GM10266 (cell line): Measurements from ENCODE around the gene WDPCP.

Source experiments
- DNase-seq: peaks from one replicate; pipeline ENCODE4 v3.0.0; 2012; ENCODE audit errors: extremely low spot score
- TF ChIP-seq, protein P1 (sequence below): IDR thresholded peaks from 2 replicates; pipeline ENCODE4 v1.5.1; 2012; ENCODE audit warnings: mild to moderate bottlenecking, low read depth; ENCODE audit not compliant: control insufficient read depth, insufficient read depth; ENCODE audit errors: missing control alignments

WDPCP gene

GRCh38 chr2:63347361-63347760, 240.9 kb downstream of the WDPCP start:
- DNase-seq = no peak
- TF ChIP-seq, protein P1, sequence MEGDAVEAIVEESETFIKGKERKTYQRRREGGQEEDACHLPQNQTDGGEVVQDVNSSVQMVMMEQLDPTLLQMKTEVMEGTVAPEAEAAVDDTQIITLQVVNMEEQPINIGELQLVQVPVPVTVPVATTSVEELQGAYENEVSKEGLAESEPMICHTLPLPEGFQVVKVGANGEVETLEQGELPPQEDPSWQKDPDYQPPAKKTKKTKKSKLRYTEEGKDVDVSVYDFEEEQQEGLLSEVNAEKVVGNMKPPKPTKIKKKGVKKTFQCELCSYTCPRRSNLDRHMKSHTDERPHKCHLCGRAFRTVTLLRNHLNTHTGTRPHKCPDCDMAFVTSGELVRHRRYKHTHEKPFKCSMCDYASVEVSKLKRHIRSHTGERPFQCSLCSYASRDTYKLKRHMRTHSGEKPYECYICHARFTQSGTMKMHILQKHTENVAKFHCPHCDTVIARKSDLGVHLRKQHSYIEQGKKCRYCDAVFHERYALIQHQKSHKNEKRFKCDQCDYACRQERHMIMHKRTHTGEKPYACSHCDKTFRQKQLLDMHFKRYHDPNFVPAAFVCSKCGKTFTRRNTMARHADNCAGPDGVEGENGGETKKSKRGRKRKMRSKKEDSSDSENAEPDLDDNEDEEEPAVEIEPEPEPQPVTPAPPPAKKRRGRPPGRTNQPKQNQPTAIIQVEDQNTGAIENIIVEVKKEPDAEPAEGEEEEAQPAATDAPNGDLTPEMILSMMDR = no peak

GRCh38 chr2:63346411-63346810, 241.9 kb downstream of the WDPCP start:
- DNase-seq = no peak
- TF ChIP-seq, protein P1 = no peak

DNA sequence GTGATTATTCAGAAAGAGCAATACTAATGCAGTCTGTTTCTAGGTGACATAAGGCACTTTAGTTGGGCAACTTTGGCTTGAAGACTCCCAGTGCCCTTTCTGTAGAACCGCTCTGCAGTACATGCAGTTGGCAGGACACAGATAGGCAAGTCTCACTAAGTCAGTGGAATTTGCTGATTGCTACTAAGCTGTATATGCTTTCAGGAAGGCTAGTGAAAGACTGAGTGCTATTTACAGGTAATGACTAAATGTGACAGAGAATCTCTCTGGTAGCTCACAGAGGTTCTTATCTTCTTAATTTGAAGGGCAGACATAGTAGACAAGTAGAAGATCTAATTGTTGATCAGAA, 243.0 kb downstream of the WDPCP start:
- TF ChIP-seq, protein P1 = no peak
- no peak for DNase-seq

GRCh38 chr2:63344575-63345284, 243.5 kb downstream of the WDPCP start:
- DNase-seq = no peak
- TF ChIP-seq, protein P1 = no peak

GRCh38 chr2:63343397-63344109, 244.7 kb downstream of the WDPCP start:
- TF ChIP-seq, protein P1 = no peak
- no peak for DNase-seq

- TF ChIP-seq, protein P1 = no peak
Observed at GRCh38 chr2:63340443-63340842, 247.8 kb downstream of the WDPCP start.

GRCh38 chr2:63334910-63335309, 253.4 kb downstream of the WDPCP start:
- DNase-seq = no peak
- TF ChIP-seq, protein P1 = no peak

More at GRCh38 chr2:63340443-63340842, 247.8 kb downstream of the WDPCP start:
- no peak for DNase-seq
